Osteoblast (primary cell): ENCODE data around the gene USF1. TPM values are rescaled to one million over a fixed set of nuclear protein-coding genes. Genes with fewer than 3 reads are reported as not detected.

ENCODE experiments used
- DNase-seq: peaks from one replicate; pipeline ENCODE4 v3.0.0; 2011; ENCODE audit warnings: low spot score, mixed read lengths; ENCODE audit not compliant: insufficient read length; ENCODE audit errors: missing footprints
- H2AFZ ChIP-seq: 2 replicates; pipeline ENCODE4 v1.6.0; 2011; ENCODE audit warnings: mild to moderate bottlenecking, low read length
- H3K27ac ChIP-seq: 2 replicates; pipeline ENCODE4 v1.5.1; 2011; ENCODE audit warnings: mild to moderate bottlenecking, low read depth, low read length, moderate library complexity
- H3K27me3 ChIP-seq: 2 replicates; pipeline ENCODE4 v1.6.0; 2012; ENCODE audit warnings: mild to moderate bottlenecking, control low read depth, inconsistent platforms, low read length, moderate library complexity; ENCODE audit not compliant: insufficient read depth
- H3K36me3 ChIP-seq: 2 replicates; pipeline ENCODE4 v1.5.1; 2011; ENCODE audit warnings: mild to moderate bottlenecking, low read length, control low read depth, moderate library complexity; ENCODE audit not compliant: insufficient read depth
- H3K4me1 ChIP-seq: 2 replicates; pipeline ENCODE4 v1.5.1; 2011; ENCODE audit warnings: mild to moderate bottlenecking, low read length, control low read depth, moderate library complexity; ENCODE audit not compliant: insufficient read depth
- H3K4me2 ChIP-seq: 2 replicates; pipeline ENCODE4 v1.6.0; 2011; ENCODE audit warnings: mild to moderate bottlenecking, low read length; ENCODE audit not compliant: insufficient read depth
- H3K4me3 ChIP-seq: fragments of 200-600 bp; sonication (generic); 3 replicates; pipeline ENCODE4 v1.5.1; 2012; ENCODE audit warnings: mild to moderate bottlenecking, low read length, inconsistent platforms; ENCODE audit not compliant: insufficient read depth
- H3K79me2 ChIP-seq: 2 replicates; pipeline ENCODE4 v1.6.0; 2012; ENCODE audit warnings: mild to moderate bottlenecking, low read length, control low read depth, inconsistent platforms; ENCODE audit not compliant: insufficient read depth
- H3K9me3 ChIP-seq: 2 replicates; pipeline ENCODE4 v1.5.1; 2011; ENCODE audit warnings: low read depth, low read length, control low read depth
- H4K20me1 ChIP-seq: 2 replicates; pipeline ENCODE4 v1.6.0; 2012; ENCODE audit warnings: mild to moderate bottlenecking, low read length, control low read depth; ENCODE audit not compliant: insufficient read depth
- total RNA-seq: library from RNA; depleted of rRNA; stranded (reverse); fragments of >200 nt; gene quantifications from 2 replicates; pipeline ENCODE4 v1.2.3, GENCODE V29; 2012
- TF ChIP-seq, protein P1 (sequence below): IDR thresholded peaks from 2 replicates; pipeline ENCODE4 v1.5.1; 2011; ENCODE audit warnings: mild to moderate bottlenecking, low read depth, low read length, moderate library complexity; ENCODE audit errors: extremely low read depth

USF1 gene
- total RNA-seq, 1 donor: 47.4 TPM

DNA sequence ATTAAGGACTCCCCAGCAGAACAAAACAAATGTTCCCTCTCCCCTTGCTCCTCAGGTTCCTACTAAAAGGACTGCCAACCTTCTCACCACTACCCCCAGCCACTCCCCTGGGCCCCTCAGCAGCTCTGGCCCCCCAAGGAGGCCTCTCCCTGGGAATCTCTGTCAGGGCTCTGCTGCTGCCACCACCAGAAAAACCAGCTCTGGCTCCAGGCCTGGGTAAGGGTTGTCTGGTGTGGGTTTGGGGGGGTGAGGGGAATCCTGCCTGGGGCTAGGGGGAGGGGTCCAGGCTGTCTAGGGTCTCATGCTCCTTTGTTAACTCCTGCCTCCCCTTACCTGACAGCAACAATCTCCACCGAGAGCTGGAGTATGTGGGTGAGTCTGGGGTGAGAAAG lies 38.8 kb upstream of the USF1 start:
- no peaks in the 10 kb centered on the region for H3K9me3 ChIP-seq
- H3K27ac ChIP-seq: peak overlapping the region; percentile 80
- no peak overlapping the region for H3K4me2 ChIP-seq

DNA sequence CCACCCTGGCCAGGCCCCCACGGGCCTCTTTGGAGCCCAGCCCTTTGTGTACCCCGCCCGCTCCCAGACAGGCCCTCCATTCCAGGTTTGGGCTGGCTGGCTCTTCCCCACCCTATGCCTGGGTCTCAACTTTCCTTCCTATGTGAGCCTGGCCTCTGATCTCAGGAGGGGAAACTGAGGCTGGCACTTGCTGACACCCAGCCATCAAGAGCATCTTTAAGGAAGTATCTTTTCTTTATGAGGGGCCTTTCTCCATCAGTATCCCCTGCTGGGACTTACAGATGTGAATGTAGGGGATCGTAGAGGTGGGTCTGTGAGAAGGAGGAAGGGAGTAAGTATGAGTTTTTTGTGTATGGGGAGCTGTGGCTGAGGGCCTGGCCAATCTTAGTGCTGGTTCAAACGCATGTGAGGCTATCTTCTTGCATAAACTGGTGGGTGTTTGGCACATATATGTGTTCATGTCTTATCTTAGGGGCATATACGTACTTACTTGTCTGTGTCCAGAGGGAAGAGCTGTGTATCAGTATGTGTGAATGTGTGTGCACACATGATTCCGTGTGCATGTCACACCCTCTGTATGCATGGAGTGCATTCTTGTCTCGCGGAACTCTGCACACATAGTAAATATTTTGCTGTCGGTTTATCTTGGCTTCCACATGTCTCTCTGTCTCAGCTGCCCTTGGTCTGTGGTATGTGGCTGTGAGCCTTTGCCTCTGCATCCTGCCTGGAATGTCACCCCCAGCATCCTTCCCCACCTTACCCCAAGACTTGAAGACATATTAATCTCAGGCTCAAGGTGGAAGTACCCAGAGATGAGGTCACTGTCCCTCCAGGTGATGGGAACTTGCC lies 38.2 kb upstream of the USF1 start:
- Histone ChIP-seq H3K4me1 (peaks cover 46% of the 10 kb centered on the region), H3K79me2 (no peaks in the 10 kb centered on the region), H3K4me3 (no peak overlapping the region), H3K36me3 (no peaks in the 10 kb centered on the region), H3K27me3 (no peaks in the 10 kb centered on the region), H3K4me2 (no peak overlapping the region), H2AFZ (no peak overlapping the region), H3K9me3 (no peaks in the 10 kb centered on the region), H3K27ac (peak overlapping the region; percentile 80), H4K20me1 (no peaks in the 10 kb centered on the region)
- TF ChIP-seq, protein P1, sequence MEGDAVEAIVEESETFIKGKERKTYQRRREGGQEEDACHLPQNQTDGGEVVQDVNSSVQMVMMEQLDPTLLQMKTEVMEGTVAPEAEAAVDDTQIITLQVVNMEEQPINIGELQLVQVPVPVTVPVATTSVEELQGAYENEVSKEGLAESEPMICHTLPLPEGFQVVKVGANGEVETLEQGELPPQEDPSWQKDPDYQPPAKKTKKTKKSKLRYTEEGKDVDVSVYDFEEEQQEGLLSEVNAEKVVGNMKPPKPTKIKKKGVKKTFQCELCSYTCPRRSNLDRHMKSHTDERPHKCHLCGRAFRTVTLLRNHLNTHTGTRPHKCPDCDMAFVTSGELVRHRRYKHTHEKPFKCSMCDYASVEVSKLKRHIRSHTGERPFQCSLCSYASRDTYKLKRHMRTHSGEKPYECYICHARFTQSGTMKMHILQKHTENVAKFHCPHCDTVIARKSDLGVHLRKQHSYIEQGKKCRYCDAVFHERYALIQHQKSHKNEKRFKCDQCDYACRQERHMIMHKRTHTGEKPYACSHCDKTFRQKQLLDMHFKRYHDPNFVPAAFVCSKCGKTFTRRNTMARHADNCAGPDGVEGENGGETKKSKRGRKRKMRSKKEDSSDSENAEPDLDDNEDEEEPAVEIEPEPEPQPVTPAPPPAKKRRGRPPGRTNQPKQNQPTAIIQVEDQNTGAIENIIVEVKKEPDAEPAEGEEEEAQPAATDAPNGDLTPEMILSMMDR: no peak
- DNase-seq: peak; percentile 83

More for the DNA sequence above, 38.8 kb upstream of the USF1 start:
- DNase-seq: no peak
- H3K27me3 ChIP-seq: no peaks in the 10 kb centered on the region
- peaks cover 48% of the 10 kb centered on the region for H3K4me1 ChIP-seq
- H3K4me3 ChIP-seq: no peak overlapping the region
- TF ChIP-seq, protein P1: no peak
- H2AFZ ChIP-seq: no peak overlapping the region
- no peaks in the 10 kb centered on the region for H4K20me1 ChIP-seq
- no peaks in the 10 kb centered on the region for H3K36me3 ChIP-seq
- H3K79me2 ChIP-seq: no peaks in the 10 kb centered on the region

DNA sequence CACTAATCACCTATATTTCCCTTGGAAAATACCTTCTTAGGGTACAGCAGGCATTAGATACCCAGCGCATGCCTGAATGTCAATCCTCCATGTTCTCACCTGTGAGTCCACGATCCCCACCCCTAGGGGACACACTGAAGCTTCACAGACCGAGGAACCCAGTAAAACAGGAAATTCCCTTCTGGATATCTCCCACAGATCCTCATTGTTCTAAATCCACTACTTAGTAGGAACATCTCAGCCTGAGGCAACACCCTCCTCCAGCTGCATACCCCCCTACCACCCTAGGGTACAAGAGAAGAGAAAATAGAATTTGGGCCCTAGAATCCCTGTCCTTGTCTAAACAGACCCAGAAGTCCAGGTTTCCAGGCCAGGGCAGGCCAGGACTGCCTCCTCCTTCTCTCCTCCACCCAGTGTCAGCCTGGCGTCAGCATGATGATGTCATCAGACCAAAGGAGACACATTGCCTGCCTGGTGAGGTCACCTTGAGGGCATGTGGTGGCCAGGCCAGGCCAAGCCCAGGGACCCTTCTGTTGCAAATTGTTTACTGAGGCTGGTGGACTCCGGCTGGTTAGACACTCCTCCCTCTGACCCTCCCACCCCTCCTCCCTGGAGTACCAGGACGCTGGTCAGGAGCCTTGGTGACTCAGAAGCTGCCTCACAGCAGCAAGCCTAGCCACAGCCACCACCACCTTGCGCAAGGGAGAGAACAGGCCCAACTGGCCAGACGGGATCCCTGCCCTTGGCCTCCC lies 37.4 kb upstream of the USF1 start:
- TF ChIP-seq, protein P1: no peak
- no peaks in the 10 kb centered on the region for H3K9me3 ChIP-seq
- H3K27me3 ChIP-seq: no peaks in the 10 kb centered on the region
- peak overlapping the region; percentile 69 for H2AFZ ChIP-seq
- no peak overlapping the region for H3K4me3 ChIP-seq
- no peaks in the 10 kb centered on the region for H3K79me2 ChIP-seq
- H3K27ac ChIP-seq: peak overlapping the region; percentile 80
- H3K4me2 ChIP-seq: peak overlapping the region; percentile 16
- peaks cover 38% of the 10 kb centered on the region for H3K4me1 ChIP-seq
- DNase-seq: peak; percentile 98
- no peaks in the 10 kb centered on the region for H3K36me3 ChIP-seq
- H4K20me1 ChIP-seq: no peaks in the 10 kb centered on the region

DNA sequence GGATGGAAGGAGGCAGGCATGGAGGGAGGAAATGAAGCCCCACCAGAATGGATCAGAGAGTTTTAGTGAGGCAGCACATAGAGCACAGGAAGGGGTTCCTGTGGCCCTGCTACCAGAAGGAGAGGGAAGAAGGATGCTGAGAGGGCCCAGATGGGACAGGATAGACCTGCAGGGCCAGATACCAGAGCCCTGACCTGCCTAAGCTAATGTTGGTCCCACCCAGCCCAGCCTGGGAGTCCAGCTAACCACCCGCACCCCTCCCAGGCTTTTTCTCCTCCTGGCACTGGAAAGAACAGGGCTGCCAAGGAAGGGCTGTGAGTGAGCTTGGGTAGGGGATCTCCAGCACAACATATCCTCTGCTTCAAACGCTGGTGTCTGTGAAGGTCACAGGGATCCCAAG lies 36.7 kb upstream of the USF1 start:
- Histone ChIP-seq H3K4me3 (no peak overlapping the region), H4K20me1 (no peaks in the 10 kb centered on the region), H3K36me3 (no peaks in the 10 kb centered on the region), H3K27ac (peak overlapping the region; percentile 80), H3K27me3 (no peaks in the 10 kb centered on the region), H2AFZ (no peak overlapping the region), H3K9me3 (no peaks in the 10 kb centered on the region), H3K79me2 (no peaks in the 10 kb centered on the region), H3K4me1 (peaks cover 38% of the 10 kb centered on the region), H3K4me2 (no peak overlapping the region)
- TF ChIP-seq, protein P1: no peak
- no peak for DNase-seq
